HCT116 (cell line): ENCODE data around the gene ATM.

Experiments
- CTCF ChIP-seq, 3 experiments: fragments of 200-600 bp in 1 of 3; sonication (generic) in 1 of 3; IDR thresholded peaks in 2 of 3; conservative IDR thresholded peaks in 1 of 3; 2 replicates each; pipeline ENCODE4 v1.5.1; 2012 to 2017; ENCODE audit warnings: low read depth in 2 of 3, low read length in 2 of 3, antibody characterized with exemption in 1 of 3, borderline replicate concordance in 1 of 3, control low read depth in 1 of 3, mild to moderate bottlenecking in 1 of 3, mixed read lengths in 1 of 3, mixed run types in 1 of 3, moderate library complexity in 1 of 3; ENCODE audit not compliant: insufficient read depth in 1 of 3
- EZH2 ChIP-seq: fragments of 200-600 bp; sonication (generic); IDR thresholded peaks from 2 replicates; pipeline ENCODE4 v1.6.1; 2017; ENCODE audit warnings: antibody characterized with exemption, mixed run types
- EZH2phosphoT487 ChIP-seq: fragments of 200-600 bp; IDR thresholded peaks from 2 replicates; pipeline ENCODE4 v1.6.1; 2018; ENCODE audit warnings: antibody characterized with exemption, borderline replicate concordance
- MAX ChIP-seq: IDR thresholded peaks from 2 replicates; pipeline ENCODE4 v1.6.1; 2012
- POLR2A ChIP-seq: IDR thresholded peaks from 2 replicates; pipeline ENCODE4 v1.7.0; 2011; ENCODE audit warnings: borderline replicate concordance; ENCODE audit not compliant: insufficient read depth, insufficient read length; ENCODE audit errors: extremely low read depth
- POLR2AphosphoS5 ChIP-seq: IDR thresholded peaks from 2 replicates; pipeline ENCODE4 v1.6.1; 2011; ENCODE audit warnings: mild to moderate bottlenecking, low read depth, low read length, moderate library complexity
- SIN3A ChIP-seq: IDR thresholded peaks from 2 replicates; pipeline ENCODE4 v1.6.1; 2012; ENCODE audit warnings: low read depth
- SP1 ChIP-seq: IDR thresholded peaks from 2 replicates; pipeline ENCODE4 v1.6.1; 2012; ENCODE audit warnings: low read depth
- ZNF274 ChIP-seq: fragments of 200-500 bp; sonication (Bioruptor generic); IDR thresholded peaks from 2 replicates; pipeline ENCODE4 v1.6.1; 2014; ENCODE audit warnings: mild to moderate bottlenecking, low read depth, low read length, inconsistent platforms

GRCh38 chr11:108324587-108324986 is 101.7 kb downstream of the ATM start:
- no peak for TF ChIP-seq CTCF (IDR thresholded peaks at IDR 0.05 in 2 of 3, conservative IDR thresholded peaks at IDR 0.05 in 1 of 3; ENCODE audit: borderline replicate concordance in 1 of 3, insufficient read depth in 1 of 3, low read depth in 2 of 3, low read length in 2 of 3)
- no peak for TF ChIP-seq POLR2A
- TF ChIP-seq ZNF274 = no peak
- TF ChIP-seq EZH2 = no peak
- TF ChIP-seq MAX = no peak
- TF ChIP-seq SIN3A = no peak
- TF ChIP-seq POLR2AphosphoS5 = no peak
- no peak for TF ChIP-seq EZH2phosphoT487
- TF ChIP-seq SP1 = no peak
